Activated T-helper 9 cell treated with anti-CD3 and anti-CD28 coated beads, Interleukin-2, amount 50 U/mL, for 16 hours (primary cell): ENCODE data around the gene ARL4D.

Experiments
- DNase-seq: peaks from one replicate; pipeline ENCODE4 v3.0.0-alpha.2; 2020; ENCODE audit warnings: low read depth

Gene ARL4D

DNA sequence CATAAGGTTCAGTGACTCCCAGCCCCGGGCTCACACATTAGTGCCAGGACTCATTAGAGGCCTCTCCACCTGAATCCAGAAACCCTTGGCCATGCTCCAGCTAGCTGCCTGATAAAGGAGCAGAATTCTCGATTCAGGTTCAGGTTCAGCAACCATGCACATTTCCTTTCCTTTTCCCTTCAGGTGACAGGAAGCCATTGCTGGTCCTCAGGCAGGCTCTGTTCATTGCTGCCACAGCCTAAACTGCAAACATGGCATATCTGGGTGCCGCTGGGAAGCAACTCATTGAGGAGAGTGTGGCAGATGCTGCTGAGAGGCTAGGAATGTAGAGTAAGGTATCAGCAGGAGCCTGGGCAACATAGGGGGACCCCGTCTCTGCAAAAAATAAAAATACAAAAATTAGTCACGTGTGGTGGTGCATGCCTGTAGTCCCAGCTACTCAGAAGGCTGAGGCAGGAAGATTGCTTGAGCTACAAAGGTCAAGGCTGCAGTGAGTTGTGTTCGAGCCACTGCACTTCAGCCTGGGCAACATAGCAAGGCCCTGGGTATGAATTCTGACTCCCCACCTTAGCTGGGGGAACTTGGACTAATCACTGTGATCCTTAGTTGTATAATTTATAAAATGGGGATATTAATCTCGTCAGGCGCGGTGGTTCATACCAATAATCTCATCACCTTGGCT is 28.7 kb downstream of the ARL4D start:
- no peak for DNase-seq

DNA sequence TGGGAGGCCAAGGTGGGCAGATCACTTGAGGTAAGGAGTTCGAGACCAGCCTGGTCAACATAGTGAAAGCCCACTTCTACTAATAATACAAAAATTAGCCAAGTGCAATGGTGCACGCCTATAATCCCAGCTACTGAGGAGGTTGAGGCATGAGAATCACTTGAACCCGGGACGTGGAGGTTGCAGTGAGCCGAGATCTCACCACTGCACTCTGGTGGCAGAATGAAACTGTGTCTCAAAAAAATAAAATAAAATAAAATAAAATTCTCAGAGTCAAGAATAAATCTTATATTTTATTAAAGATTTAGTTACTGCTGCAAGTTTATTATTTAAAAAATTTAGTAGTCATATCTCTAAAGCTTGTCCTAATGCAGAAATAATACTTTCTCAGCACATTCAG is 29.7 kb downstream of the ARL4D start:
- DNase-seq, result no peak

DNA sequence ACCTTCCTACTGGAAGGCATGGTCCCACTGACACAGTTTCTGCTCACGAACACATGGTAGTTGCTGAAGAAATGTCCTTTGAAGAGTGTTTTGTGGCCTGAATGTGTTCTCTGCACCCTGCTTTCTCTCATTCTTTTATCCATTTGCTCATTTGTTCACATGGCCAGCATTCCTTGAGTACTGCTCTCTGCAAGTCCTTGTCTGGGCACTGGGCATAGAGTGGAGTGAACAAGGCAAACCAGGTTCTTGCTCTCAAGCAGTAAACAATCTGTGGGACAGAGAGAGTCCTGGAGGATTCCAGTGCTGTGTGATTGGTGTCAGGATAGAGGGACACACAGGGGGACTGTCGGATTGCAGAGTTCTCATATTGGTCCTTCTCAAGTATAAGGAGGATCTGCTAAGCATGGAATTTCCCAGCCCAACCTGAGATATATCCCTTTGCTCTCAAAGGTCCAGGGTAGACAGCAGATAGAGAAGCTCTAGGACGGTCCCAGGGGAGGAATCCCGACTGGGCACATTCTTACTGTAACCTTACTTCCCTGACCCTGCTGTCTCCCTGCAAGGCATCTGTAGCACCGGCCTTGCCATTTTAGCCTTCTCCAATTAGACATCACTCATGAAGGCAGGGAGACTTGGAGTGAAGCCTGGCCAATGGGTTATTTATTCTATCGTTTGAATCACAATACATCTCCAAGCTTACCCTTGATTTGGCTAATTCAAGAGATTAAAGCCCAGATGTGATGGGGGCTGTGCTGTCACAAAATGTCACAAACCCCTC is 32.3 kb downstream of the ARL4D start:
- no peak for DNase-seq

DNA sequence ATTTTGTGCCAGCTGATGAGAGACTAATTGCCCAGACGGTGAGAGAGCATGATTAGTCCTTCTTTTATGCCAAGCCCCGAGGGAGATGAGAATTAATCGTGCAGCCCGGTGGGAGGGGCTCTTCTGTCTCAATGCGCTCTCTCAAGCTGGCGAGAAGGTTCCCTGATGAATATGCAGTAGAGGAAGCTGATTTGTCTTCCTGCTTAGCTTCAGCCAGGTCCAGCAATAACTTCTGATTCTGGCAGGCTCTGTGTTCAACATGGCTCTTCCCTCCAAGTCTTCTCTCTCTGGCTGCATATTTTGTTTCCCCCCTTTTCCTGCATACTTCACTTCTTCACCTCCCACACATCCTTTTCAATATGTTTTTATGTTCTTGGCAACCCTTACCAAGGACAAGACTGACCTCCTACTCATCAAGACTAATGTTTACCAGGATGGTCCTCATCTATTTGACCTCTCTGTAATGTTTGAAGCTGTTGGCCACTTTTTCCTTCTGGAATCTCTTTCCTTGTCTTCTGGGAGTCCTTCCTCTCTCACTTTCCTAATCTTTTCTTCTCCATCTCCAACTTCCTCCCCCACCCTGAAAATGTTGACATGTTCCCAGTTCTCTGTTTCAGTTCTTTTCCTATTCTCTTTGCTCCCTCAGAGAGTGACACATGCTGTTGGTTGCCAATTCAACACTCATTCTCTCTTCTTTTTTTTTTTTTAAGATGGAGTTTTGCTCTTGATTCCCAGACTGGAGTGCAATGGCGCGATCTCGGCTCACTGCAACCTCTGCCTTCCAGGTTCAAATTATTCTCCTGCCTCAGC is 33.1 kb downstream of the ARL4D start:
- DNase-seq, result no peak

DNA sequence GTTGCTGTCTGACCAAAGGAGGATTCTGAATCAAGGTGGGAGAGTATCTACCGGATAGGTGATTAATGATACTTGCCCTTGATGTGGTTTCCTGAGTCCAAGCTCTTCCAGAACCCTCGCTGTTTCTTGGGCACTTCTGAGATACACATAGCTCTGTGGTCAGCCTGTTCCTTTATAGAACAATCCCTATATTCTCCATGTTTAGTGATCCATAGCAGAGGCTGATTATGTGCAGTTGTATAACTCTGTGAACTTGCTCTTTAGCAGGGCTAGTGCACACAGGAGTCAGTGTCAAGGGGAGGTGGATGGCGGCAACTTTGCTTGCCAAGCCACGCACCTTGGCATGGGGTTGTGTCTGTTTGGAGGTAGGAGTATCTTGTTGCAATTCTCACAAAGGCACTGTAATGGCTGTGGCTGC is 36.1 kb downstream of the ARL4D start:
- DNase-seq, result no peak

DNA sequence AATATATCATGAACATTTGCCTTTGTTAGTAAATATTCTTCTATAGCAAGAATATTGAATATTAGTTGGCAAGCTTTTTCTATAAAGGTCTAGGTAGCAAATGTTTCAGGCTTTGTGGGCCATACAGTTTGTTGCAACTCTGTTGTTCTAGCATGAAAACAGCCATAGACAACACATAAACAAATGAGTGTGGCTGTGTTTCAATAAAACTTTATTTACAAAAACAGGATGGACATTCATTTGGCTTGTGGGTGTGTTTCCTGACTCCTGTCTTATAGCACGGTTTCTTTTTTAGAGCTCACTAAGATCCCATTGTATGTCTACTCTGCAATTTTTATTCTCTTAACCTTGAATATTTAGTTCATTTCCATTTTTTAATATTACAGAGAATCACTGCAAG is 39.0 kb downstream of the ARL4D start:
- DNase-seq, result no peak

DNA sequence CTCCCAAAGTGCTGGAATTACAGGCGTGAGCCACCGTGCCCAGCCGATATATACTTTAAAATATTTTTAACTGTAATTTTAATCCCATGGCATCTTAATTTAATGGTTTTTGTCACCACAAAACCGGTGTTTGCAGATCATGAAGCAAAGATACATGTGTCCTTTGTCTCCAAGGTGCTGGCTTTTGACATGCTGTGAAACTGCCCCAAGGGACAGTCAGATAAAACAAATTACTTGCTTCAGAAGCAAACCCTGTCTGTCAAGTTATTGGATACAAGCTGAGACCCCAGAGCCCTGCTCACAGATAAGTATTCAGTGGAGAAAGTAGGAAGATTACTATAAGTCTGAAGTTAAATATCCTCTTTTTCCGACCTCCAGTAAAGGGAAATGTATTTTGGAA is 39.8 kb downstream of the ARL4D start:
- DNase-seq, result no peak

DNA sequence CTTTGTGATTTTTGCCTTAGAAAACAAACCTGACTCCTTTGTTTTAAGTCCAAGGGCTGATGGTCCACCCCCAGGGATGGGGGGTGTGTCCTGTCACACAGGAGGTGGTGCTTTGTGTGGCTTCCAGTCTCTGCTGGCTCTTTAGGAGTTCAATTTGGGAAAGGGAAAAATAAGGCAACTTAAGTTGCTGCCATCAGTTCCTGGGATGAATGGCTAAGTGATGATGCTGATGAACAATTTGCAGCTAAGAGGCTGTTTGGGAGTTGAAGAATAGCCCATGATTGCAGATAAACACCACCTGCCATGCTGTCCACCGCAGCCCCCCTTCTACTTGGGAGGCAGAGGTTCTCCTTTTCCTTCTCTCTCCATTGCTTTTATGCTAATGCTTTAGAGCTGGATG is 40.2 kb downstream of the ARL4D start:
- no peak for DNase-seq

DNA sequence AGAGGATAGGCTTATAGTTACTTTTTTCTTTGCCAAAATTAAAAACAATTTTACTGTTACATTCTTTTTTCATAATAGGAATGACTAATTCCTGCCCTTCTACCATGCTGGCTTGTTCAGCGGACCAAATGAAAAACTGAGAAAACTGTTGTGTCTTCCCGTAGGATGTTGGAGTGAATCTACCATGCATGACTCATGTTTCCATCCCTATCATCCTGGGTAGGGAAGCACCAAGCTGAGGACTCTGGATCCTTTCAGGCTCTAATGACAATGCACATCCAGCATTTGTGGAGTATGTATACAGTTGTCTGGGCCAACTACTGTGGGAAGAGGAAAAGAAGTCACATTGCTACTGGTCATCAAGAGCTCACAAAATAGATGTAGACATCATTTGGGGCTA is 43.9 kb downstream of the ARL4D start:
- no peak for DNase-seq

DNA sequence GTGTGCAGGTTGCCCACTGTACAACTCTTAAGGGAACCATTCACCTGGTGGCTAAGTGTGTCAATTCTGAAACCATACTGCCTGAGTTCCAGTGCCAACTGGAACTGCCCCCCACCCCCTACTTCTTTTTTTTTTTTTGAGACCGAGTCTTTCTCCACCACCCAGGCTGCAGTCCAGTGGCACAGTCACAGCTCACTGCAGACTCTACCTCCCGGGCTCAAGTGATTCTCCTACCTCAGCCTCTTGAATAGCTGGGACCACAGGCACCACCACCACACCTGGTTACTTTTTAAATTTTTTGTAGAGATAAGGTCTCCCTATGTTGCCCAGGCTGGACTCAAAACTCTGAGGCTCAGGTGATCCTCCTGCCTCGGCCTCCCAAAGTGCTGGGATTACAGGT is 44.6 kb downstream of the ARL4D start:
- DNase-seq, result no peak

DNA sequence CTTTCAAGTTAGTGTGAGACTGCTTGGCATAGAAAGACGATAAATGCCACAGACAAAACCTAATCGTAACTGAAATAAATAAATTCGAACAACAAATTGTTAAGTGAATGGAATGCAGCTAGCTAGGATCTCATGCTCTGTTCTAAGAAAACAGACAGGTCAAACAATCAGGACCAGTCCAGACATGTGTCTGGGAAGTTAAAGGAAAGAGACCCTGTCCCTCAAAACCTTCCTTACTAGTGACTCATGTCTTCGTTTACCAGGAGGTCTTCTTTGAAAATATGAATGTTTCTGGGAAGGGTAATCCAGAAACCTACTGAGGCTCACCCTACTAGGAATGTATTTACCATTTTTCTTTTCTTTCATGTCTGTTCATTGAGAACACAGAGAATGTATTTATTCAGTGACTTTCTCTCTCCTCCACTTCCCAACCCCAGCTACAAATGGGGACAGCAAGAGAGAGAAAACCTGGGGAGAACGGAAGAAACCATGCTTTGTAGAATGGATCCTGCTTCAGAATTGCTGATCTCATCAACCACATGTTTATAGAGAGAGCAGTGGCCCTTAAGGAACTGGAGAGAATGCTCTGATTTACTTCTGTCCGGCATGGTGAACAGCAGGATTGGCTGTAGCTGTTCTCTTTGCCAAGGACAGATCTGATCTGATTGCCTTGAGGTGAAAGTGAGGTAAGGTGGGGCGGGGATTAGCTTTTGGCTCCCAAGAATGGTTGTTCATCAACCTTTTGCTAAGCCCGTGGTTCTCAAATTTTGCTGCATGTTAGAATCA is 45.6 kb downstream of the ARL4D start:
- DNase-seq, result no peak

DNA sequence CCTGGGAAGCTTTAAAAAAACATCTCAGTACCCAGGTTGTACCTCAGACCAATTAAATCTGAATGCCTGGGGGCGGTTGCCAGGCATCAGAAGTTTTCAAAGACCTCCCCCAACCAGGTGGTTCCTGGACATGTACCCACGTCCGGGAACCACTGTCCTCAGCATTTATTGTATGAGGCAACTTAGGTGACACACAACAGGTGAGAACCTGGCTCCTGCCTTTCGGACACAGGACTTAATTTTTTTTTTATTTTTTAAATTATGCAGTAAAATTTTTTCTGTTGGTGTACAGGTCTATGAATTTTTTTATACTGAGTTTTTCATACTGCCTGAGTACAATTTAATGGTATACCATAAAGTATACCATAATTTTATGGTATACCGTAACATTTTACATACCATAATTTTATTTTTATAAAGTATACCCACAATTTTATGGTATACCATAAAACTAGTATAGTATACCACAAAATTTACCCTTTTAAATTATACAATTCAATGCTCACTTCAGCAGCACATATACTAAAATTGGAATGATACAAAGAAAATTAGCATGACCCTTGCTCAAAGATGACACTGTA is 46.3 kb downstream of the ARL4D start:
- DNase-seq, result no peak

DNA sequence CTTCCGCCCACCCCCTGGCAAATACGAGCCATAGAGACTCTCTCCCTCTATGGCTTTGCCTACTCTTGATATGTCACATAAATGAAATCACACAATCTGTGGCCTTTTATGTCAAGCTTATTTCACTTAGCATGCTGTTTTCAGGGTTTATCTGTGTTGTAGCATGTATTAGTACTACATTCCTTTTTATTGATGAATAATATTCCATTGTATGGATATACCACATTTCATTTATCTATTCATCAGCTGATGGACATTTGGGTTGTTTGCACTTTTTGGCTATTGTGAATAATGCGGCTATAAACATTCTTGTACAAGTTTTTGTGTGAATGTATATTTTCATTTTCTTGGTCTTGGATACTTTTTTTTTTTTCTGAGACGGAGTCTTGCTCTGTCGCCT is 48.0 kb downstream of the ARL4D start:
- DNase-seq, result no peak

DNA sequence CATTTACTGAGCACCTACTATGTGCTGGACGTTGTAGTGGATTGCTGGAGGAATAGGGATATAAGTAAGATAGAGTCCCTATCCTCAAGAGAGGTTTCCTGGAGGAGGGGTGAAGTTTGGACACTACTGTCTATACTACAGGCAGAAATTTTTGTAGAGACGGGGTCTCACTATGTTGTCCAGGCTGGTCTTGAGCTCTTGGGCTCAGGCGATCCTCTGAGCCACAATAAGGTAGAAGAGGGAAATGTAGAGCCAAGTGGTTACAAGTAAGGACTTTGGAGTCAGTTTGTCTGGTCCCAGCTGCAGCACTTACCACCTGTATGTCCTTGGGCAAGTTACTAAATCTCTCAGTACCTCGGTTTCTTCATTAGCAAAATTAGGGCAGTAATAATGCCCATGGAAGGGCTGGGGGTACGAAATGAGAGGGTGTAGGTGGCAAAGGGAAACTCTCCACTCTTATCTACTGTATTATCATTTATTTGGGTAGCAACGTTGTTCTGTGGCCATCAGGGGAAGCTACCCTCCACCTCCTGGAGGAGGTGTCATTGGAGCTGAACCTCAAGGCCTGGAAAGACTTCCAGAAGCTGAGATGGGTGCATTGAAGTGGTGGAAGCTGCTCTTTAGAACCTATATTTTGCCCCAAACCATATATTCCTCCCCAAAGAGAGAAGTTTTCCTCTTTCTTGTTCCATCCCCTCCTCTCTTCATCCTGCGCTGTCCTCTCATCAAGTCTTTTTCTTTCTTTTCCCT is 50.1 kb downstream of the ARL4D start:
- DNase-seq, result no peak

DNA sequence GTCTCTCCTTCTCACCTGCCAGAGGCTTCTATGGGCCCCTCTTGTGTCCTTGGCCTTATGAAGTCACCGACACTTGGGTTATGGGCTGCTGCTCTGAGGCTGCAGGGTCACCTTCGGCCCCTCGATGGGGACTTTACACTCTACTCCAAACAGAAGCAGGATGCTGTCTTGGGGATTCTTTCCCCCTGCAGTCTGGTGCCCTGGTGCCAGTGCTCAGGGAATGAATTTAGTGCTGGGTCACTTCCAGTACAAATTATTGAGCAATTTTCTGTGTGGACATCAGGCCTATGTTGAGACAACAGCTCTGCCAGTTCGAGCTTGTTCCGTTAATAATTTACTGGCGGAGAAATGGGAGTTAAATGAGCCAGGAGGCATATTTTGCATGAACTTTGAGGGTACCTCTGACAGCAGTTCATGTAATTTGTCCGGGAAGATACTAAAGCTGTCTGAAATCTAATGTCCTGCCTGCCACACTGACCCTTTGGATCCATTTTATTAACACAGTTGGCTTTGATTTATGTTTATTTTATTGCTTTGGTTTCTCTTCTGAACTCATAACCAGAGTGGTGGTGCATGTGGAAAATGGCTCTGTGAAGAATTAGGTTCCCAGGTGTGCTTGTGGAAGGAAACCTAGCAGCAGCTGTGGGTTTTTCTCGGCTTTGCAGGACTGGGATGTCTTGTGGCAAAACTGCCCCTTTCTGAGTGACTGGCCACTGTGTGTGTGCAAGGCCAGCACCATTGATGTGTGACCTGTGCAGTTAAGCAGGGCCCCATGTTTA is 50.9 kb downstream of the ARL4D start:
- no peak for DNase-seq
